ENCODE measurements around the gene ILKAP.

- no peak for TF ChIP-seq CTCF (IDR thresholded peaks at IDR 0.05)
- no peak for TF ChIP-seq POLR2AphosphoS5 (IDR thresholded peaks at IDR 0.05)
Observed at GRCh38 chr2:238130696-238131628, 72.5 kb downstream of the ILKAP start.
